Endothelial cell of umbilical vein (primary cell): Measurements from ENCODE around the gene ITM2B. TPM values are rescaled to one million over a fixed set of nuclear protein-coding genes. Genes with fewer than 3 reads are reported as not detected.

Source experiments
- BruUV-seq: library from RNA; stranded (reverse); fragments of 400-500 nt; replicated peaks from 2 replicates; lab custom pipeline; 2021; lab: Mats Ljungman, UMichigan
- CTCF ChIA-PET: fragments of 300-600, 350-600 bp; sonication (Branson Sonifier 250); formaldehyde crosslinking; loops from one replicate; lab custom pipeline; 2021; ENCODE audit warnings: antibody characterized with exemption, inconsistent platforms; lab: Charles Lee
- POLR2A ChIA-PET: fragments of 300-600, 350-600 bp; sonication (Branson Sonifier 250); formaldehyde crosslinking; loops from one replicate; lab custom pipeline; 2021; ENCODE audit warnings: antibody characterized with exemption, inconsistent platforms; lab: Charles Lee
- DNase-seq: peaks from one replicate; pipeline ENCODE4 v3.0.0-alpha.2; 2011; ENCODE audit warnings: low read depth, low spot score
- FAIRE-seq: peaks from 2 replicates; lab custom pipeline; 2011; peaks lifted over from hg19 to GRCh38; lab: Jason Lieb, UNC
- H2AFZ ChIP-seq: 2 replicates; pipeline ENCODE4 v1.6.0; 2012; ENCODE audit warnings: low read depth, low read length, control low read depth, inconsistent platforms
- H3K27ac ChIP-seq: 2 replicates; pipeline ENCODE4 v1.5.1; 2011; ENCODE audit warnings: low read depth, mild to moderate bottlenecking, control low read depth, low read length, moderate library complexity; ENCODE audit not compliant: insufficient read depth
- H3K27me3 ChIP-seq, 2 experiments: 2 replicates each; pipeline versions ENCODE4 v1.6.0 to v1.6.1; 2011; ENCODE audit warnings: low read length in 2 of 2, mixed read lengths in 1 of 2; ENCODE audit not compliant: control insufficient read depth in 2 of 2, insufficient read depth in 2 of 2
- H3K36me3 ChIP-seq, 2 experiments: 2 replicates in 1 of 2; 3 replicates in 1 of 2; pipeline ENCODE4 v1.5.1; 2011; ENCODE audit warnings: low read length in 2 of 2, mild to moderate bottlenecking in 1 of 2, moderate library complexity in 1 of 2; ENCODE audit not compliant: control insufficient read depth in 2 of 2, insufficient read depth in 2 of 2; ENCODE audit errors: extremely low read depth in 1 of 2
- H3K4me1 ChIP-seq: 3 replicates; pipeline ENCODE4 v1.5.1; 2011; ENCODE audit warnings: mild to moderate bottlenecking, low read length; ENCODE audit not compliant: control insufficient read depth, insufficient read depth; ENCODE audit errors: extremely low read depth
- H3K4me2 ChIP-seq: 2 replicates; pipeline ENCODE4 v1.6.1; 2011; ENCODE audit warnings: low read length, control low read depth, mixed read lengths; ENCODE audit not compliant: insufficient read depth
- H3K4me3 ChIP-seq, 3 experiments: fragments of 200-600 bp in 1 of 3; sonication (generic), shearing (Covaris generic) in 1 of 3; replicated peaks in 1 of 3; 2 replicates each; pipeline ENCODE4 v1.5.1; 2011 to 2016; ENCODE audit warnings: control low read depth in 3 of 3, low read length in 3 of 3, mild to moderate bottlenecking in 2 of 3, inconsistent platforms in 1 of 3, low read depth in 1 of 3, moderate library complexity in 1 of 3; ENCODE audit not compliant: insufficient read depth in 1 of 3
- H3K79me2 ChIP-seq: 2 replicates; pipeline ENCODE4 v1.6.0; 2012; ENCODE audit warnings: low read length, inconsistent platforms; ENCODE audit not compliant: control insufficient read depth, insufficient read depth
- H3K9ac ChIP-seq: replicated peaks from 2 replicates; pipeline ENCODE3; 2011; ENCODE audit warnings: low read length, control low read depth; ENCODE audit not compliant: insufficient read depth; ENCODE audit errors: extremely low read depth
- H3K9me1 ChIP-seq: replicated peaks from 3 replicates; pipeline ENCODE4 v1.6.0; 2011; ENCODE audit warnings: mild to moderate bottlenecking, low read length; ENCODE audit not compliant: control insufficient read depth, insufficient read depth; ENCODE audit errors: extremely low read depth
- H3K9me3 ChIP-seq: replicated peaks from 2 replicates; pipeline ENCODE4 v1.5.1; 2012; ENCODE audit warnings: low read length, inconsistent platforms; ENCODE audit not compliant: control insufficient read depth, insufficient read depth
- H4K20me1 ChIP-seq: replicated peaks from 2 replicates; pipeline ENCODE3; 2011; ENCODE audit warnings: mild to moderate bottlenecking, low read length; ENCODE audit not compliant: control insufficient read depth, insufficient read depth; ENCODE audit errors: extremely low read depth
- EZH2 ChIP-seq: IDR thresholded peaks from 2 replicates; pipeline ENCODE4 v1.6.1; 2012; ENCODE audit warnings: borderline replicate concordance, low read depth, mild to moderate bottlenecking, moderate library complexity, low read length, inconsistent platforms; ENCODE audit not compliant: severe bottlenecking
- FOS ChIP-seq: IDR thresholded peaks from 2 replicates; pipeline ENCODE4 v1.6.1; 2011; ENCODE audit warnings: mild to moderate bottlenecking, low read length, moderate library complexity, borderline replicate concordance; ENCODE audit not compliant: insufficient read depth
- GATA2 ChIP-seq: IDR thresholded peaks from 2 replicates; pipeline ENCODE4 v1.7.0; 2011; ENCODE audit warnings: low read depth, mild to moderate bottlenecking, moderate library complexity, mixed read lengths, low read length; ENCODE audit not compliant: insufficient read length, insufficient read depth
- JUN ChIP-seq: IDR thresholded peaks from 2 replicates; pipeline ENCODE4 v1.6.1; 2011; ENCODE audit warnings: borderline replicate concordance, low read depth; ENCODE audit not compliant: insufficient read length, insufficient read depth
- MYC ChIP-seq: IDR thresholded peaks from one replicate; pipeline ENCODE4 v1.6.1; 2011; ENCODE audit warnings: mild to moderate bottlenecking, low read depth, low read length
- POLR2A ChIP-seq: IDR thresholded peaks from 2 replicates; pipeline ENCODE4 v1.6.1; 2012; ENCODE audit warnings: low read depth, mild to moderate bottlenecking, control low read depth, low read length
- POLR2AphosphoS5 ChIP-seq: IDR thresholded peaks from 2 replicates; pipeline ENCODE4 v1.6.1; 2012; ENCODE audit warnings: low read depth, mild to moderate bottlenecking, control low read depth, low read length, moderate library complexity; ENCODE audit not compliant: insufficient read depth
- dilution Hi-C: fragments of 300-500 bp; cut with MboI; formaldehyde crosslinking; loops from one replicate; pipeline ENCODE4 v1.15.0; 2019; ENCODE audit warnings: low sequenced_read_pairs; ENCODE audit not compliant: extremely low pct_ligation_motif_present
- intact Hi-C: fragments of 100-400 bp; cut with micrococcal nuclease; formaldehyde crosslinking; loops from one replicate; pipeline ENCODE4 v1.10.0; 2022
- polyA plus RNA-seq, 4 experiments: library from polyadenylated mRNA; depleted of rRNA in 3 of 4; stranded (reverse) in 3 of 4; unstranded in 1 of 4; fragments of >200 nt; gene quantifications; 2 replicates each; pipeline versions ENCODE4 v1.2.1 to v1.2.3, GENCODE V29; 2011 to 2012; ENCODE audit warnings: missing spikeins in 1 of 4
- total RNA-seq: library from RNA; stranded (reverse); gene quantifications from 2 replicates; pipeline ENCODE4 v1.2.3, GENCODE V29; 2021
- TF ChIP-seq, protein P1 (sequence below), 2 donors: IDR thresholded peaks; 1 replicate in 1 of 2; 2 replicates in 1 of 2; pipeline ENCODE4 v1.5.1; 2011; ENCODE audit warnings: low read length in 2 of 2, mild to moderate bottlenecking in 2 of 2, moderate library complexity in 2 of 2, control low read depth in 1 of 2, inconsistent platforms in 1 of 2, low read depth in 1 of 2; ENCODE audit not compliant: insufficient read depth in 1 of 2; ENCODE audit errors: extremely low read depth in 1 of 2
- TF ChIP-seq, protein P2 (sequence below): IDR thresholded peaks from 2 replicates; pipeline ENCODE4 v1.6.1; 2011; ENCODE audit not compliant: insufficient read depth, insufficient read length

ITM2B gene
- total and polyA plus RNA-seq, 2 donors (not counting 3 experiments of a cell fraction or from before 2014, with no cell fraction given), result 150 to 271 TPM

DNA sequence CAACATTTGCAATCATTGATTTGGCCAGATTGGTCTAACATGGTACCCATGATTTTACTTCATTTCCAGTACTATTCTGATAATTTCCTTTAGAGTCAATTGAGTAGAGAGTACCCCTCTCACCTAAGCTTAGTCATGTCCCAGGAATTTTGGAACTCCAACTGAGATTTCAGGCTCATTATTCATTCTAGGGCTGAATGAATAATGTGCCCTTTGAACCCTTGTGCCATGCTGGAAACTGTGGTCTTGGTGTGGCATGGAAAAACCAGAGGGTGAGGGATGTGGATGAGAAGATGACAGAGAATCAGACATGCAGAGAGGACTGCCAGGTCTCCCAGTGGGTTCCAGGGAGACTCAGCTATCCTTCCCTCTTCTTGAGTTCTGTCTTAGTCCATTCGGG lies 30.2 kb downstream of the ITM2B start:
- Histone ChIP-seq H3K27ac (no peak overlapping the region), H3K36me3 (peaks cover 6 to 15% of the 10 kb centered on the region in 2 experiments), H4K20me1 (no peaks in the 10 kb centered on the region), H3K4me3 (no peak overlapping the region), H3K9me1 (no peaks in the 10 kb centered on the region), H3K4me1 (no peaks in the 10 kb centered on the region), H3K79me2 (no peaks in the 10 kb centered on the region), H3K9ac (no peak overlapping the region), H2AFZ (no peak overlapping the region), H3K4me2 (no peak overlapping the region), H3K27me3 (no peaks in the 10 kb centered on the region), H3K9me3 (no peaks in the 10 kb centered on the region)
- TF ChIP-seq EZH2, result no peak
- TF ChIP-seq JUN, result no peak
- no peak for TF ChIP-seq GATA2
- TF ChIP-seq MYC, result no peak
- TF ChIP-seq POLR2AphosphoS5, result no peak
- TF ChIP-seq POLR2A, result no peak
- TF ChIP-seq, protein P1, sequence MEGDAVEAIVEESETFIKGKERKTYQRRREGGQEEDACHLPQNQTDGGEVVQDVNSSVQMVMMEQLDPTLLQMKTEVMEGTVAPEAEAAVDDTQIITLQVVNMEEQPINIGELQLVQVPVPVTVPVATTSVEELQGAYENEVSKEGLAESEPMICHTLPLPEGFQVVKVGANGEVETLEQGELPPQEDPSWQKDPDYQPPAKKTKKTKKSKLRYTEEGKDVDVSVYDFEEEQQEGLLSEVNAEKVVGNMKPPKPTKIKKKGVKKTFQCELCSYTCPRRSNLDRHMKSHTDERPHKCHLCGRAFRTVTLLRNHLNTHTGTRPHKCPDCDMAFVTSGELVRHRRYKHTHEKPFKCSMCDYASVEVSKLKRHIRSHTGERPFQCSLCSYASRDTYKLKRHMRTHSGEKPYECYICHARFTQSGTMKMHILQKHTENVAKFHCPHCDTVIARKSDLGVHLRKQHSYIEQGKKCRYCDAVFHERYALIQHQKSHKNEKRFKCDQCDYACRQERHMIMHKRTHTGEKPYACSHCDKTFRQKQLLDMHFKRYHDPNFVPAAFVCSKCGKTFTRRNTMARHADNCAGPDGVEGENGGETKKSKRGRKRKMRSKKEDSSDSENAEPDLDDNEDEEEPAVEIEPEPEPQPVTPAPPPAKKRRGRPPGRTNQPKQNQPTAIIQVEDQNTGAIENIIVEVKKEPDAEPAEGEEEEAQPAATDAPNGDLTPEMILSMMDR (IDR thresholded peaks at IDR 0.05; ENCODE audit: extremely low read depth in 1 of 2, insufficient read depth in 1 of 2, low read depth in 1 of 2, low read length in 2 of 2), result no peak
- TF ChIP-seq, protein P2, sequence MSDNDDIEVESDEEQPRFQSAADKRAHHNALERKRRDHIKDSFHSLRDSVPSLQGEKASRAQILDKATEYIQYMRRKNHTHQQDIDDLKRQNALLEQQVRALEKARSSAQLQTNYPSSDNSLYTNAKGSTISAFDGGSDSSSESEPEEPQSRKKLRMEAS, result no peak
- TF ChIP-seq FOS, result no peak
- no TSS peak for BruUV-seq
- CTCF ChIA-PET, result interaction anchor here (0.6 to 1.7 kb wide), 2 partner anchors 315 to 317 kb away, joined by 4 to 7 read pairs; no protein-coding TSS in a partner anchor
- POLR2A ChIA-PET, result no interaction called here
- intact Hi-C loops, result no loop called here
- dilution Hi-C loops, result no loop called here
- FAIRE-seq, result no peak
- DNase-seq, result no peak
